A549 (cell line): Measurements from ENCODE around the gene UPK3B.
"Not testable (repeated sequence)": the region's sequence is repeated elsewhere in the genome, so short reads cannot be mapped to it uniquely, and the experiment has no call there.

Experiments used
- ELK1 ChIP-seq: fragments of 150-350 bp; IDR thresholded peaks from 2 replicates; pipeline ENCODE4 v1.6.1; 2014; ENCODE audit warnings: low read depth, mild to moderate bottlenecking, low read length
- POLR2A ChIP-seq: IDR thresholded peaks from 2 replicates; pipeline ENCODE4 v1.6.1; 2012; ENCODE audit warnings: mild to moderate bottlenecking, low read length
- RCOR1 ChIP-seq: fragments of 150-350 bp; IDR thresholded peaks from 2 replicates; pipeline ENCODE4 v1.6.1; 2014; ENCODE audit warnings: antibody characterized with exemption, low read length, low read depth
- TF ChIP-seq, protein P1 (sequence below): fragments of >200 bp; sonication (Bioruptor Twin); formaldehyde crosslinking; IDR thresholded peaks from 3 replicates; pipeline ENCODE4 v1.5.1; 2016

GRCh38 chr7:76531643-76532042 is 21.3 kb downstream of the UPK3B start:
- TF ChIP-seq ELK1, RCOR1, POLR2A: not testable (repeated sequence)
- TF ChIP-seq, protein P1, sequence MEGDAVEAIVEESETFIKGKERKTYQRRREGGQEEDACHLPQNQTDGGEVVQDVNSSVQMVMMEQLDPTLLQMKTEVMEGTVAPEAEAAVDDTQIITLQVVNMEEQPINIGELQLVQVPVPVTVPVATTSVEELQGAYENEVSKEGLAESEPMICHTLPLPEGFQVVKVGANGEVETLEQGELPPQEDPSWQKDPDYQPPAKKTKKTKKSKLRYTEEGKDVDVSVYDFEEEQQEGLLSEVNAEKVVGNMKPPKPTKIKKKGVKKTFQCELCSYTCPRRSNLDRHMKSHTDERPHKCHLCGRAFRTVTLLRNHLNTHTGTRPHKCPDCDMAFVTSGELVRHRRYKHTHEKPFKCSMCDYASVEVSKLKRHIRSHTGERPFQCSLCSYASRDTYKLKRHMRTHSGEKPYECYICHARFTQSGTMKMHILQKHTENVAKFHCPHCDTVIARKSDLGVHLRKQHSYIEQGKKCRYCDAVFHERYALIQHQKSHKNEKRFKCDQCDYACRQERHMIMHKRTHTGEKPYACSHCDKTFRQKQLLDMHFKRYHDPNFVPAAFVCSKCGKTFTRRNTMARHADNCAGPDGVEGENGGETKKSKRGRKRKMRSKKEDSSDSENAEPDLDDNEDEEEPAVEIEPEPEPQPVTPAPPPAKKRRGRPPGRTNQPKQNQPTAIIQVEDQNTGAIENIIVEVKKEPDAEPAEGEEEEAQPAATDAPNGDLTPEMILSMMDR: not testable (repeated sequence)
